Measurements from ENCODE around the gene MYH1.
"Not testable (repeated sequence)": the region's sequence is repeated elsewhere in the genome, so short reads cannot be mapped to it uniquely, and the experiment has no call there.

The MYH1 gene

GRCh38 chr17:10518271-10519037 lies at the start of gene MYH1:
Gene MYH1, minus strand, starts transcription at chr17:10518542. Its CDS starts 1,900 bp downstream, at chr17:10516642.
- no peak for DNase-seq

GRCh38 chr17:10563991-10564660 lies 45.8 kb upstream of the MYH1 start:
- DNase-seq: no peak

GRCh38 chr17:10558049-10558448 lies 39.7 kb upstream of the MYH1 start:
- no peak for DNase-seq

GRCh38 chr17:10557422-10557821 lies 39.1 kb upstream of the MYH1 start:
- DNase-seq: no peak

- no peak for DNase-seq
Measured at GRCh38 chr17:10556301-10557005, 38.1 kb upstream of the MYH1 start.

- no peak for DNase-seq
Measured at GRCh38 chr17:10550014-10550413, 31.7 kb upstream of the MYH1 start.

GRCh38 chr17:10549096-10549842 lies 30.9 kb upstream of the MYH1 start, which contains the start of gene MYH2:
Gene MYH2, minus strand, starts transcription at chr17:10549658. Its CDS starts 1,738 bp downstream, at chr17:10547920.
- no peak for DNase-seq

GRCh38 chr17:10547351-10547750 lies 29.0 kb upstream of the MYH1 start:
- no peak for DNase-seq

- not testable (repeated sequence) for DNase-seq
Measured at GRCh38 chr17:10543486-10543885, 25.1 kb upstream of the MYH1 start.

GRCh38 chr17:10541179-10541578 lies 22.8 kb upstream of the MYH1 start:
- DNase-seq: not testable (repeated sequence)

- DNase-seq: no peak
Measured at GRCh38 chr17:10532026-10532425, 13.7 kb upstream of the MYH1 start.

GRCh38 chr17:10527419-10527818 lies 9.1 kb upstream of the MYH1 start:
- no peak for DNase-seq

GRCh38 chr17:10526517-10526916 lies 8.2 kb upstream of the MYH1 start:
- DNase-seq: no peak

GRCh38 chr17:10523064-10523463 lies 4.7 kb upstream of the MYH1 start:
- no peak for DNase-seq

- no peak for DNase-seq
Measured at GRCh38 chr17:10521949-10522348, 3.6 kb upstream of the MYH1 start.

GRCh38 chr17:10516638-10517037 lies 1.7 kb downstream of the MYH1 start:
- no peak for DNase-seq

- DNase-seq: no peak
Measured at GRCh38 chr17:10516065-10516464, 2.3 kb downstream of the MYH1 start.

- DNase-seq: no peak
Measured at GRCh38 chr17:10513299-10514067, 4.9 kb downstream of the MYH1 start.

GRCh38 chr17:10512856-10513255 lies 5.5 kb downstream of the MYH1 start:
- DNase-seq: no peak

- no peak for DNase-seq
Measured at GRCh38 chr17:10499950-10500349, 18.4 kb downstream of the MYH1 start.

- DNase-seq: no peak
Measured at GRCh38 chr17:10492004-10492403, 26.3 kb downstream of the MYH1 start.

- DNase-seq: no peak
Measured at GRCh38 chr17:10482252-10482651, 36.1 kb downstream of the MYH1 start.
